H9 (cell line): Measurements from ENCODE around the gene PLSCR5. TPM values are rescaled to one million over a fixed set of nuclear protein-coding genes. Genes with fewer than 3 reads are reported as not detected.

Experiments used
- DNase-seq: peaks from one replicate; pipeline ENCODE4 v3.0.0-alpha.2; 2017
- H2AFZ ChIP-seq: one replicate; pipeline ENCODE4 v1.6.1; 2013; ENCODE audit warnings: mild to moderate bottlenecking, low read length, control low read depth, moderate library complexity
- H2AK5ac ChIP-seq: 2 replicates; pipeline ENCODE4 v1.6.1; 2013; ENCODE audit warnings: low read length, control low read depth, mixed read lengths; ENCODE audit not compliant: insufficient read length
- H2BK120ac ChIP-seq: one replicate; pipeline ENCODE4 v1.6.1; 2013; ENCODE audit warnings: low read depth, mild to moderate bottlenecking, low read length, control low read depth, inconsistent platforms; ENCODE audit not compliant: poor library complexity, severe bottlenecking
- H2BK12ac ChIP-seq: 2 replicates; pipeline ENCODE4 v1.6.1; 2013; ENCODE audit warnings: low read length, control low read depth, mixed read lengths, low read depth; ENCODE audit not compliant: insufficient read length
- H2BK15ac ChIP-seq: 2 replicates; pipeline ENCODE4 v1.6.1; 2013; ENCODE audit warnings: low read depth, low read length, control low read depth
- H2BK20ac ChIP-seq: one replicate; pipeline ENCODE4 v1.6.1; 2013; ENCODE audit warnings: low read depth, mild to moderate bottlenecking, low read length, control low read depth, inconsistent platforms; ENCODE audit not compliant: poor library complexity, severe bottlenecking
- H2BK5ac ChIP-seq: 2 replicates; pipeline ENCODE4 v1.6.1; 2013; ENCODE audit warnings: low read length, control low read depth, mixed read lengths; ENCODE audit not compliant: insufficient read length
- H3K14ac ChIP-seq: 2 replicates; pipeline ENCODE4 v1.6.1; 2013; ENCODE audit warnings: low read length, control low read depth; ENCODE audit not compliant: insufficient read depth
- H3K18ac ChIP-seq: 2 replicates; pipeline ENCODE4 v1.6.1; 2013; ENCODE audit warnings: low read depth, mild to moderate bottlenecking, mixed read lengths, low read length, control low read depth; ENCODE audit not compliant: insufficient read length
- H3K23ac ChIP-seq: 2 replicates; pipeline ENCODE4 v1.6.1; 2013; ENCODE audit warnings: low read length, control low read depth, mixed read lengths, low read depth; ENCODE audit not compliant: insufficient read length
- H3K23me2 ChIP-seq: 2 replicates; pipeline ENCODE4 v1.6.1; 2013; ENCODE audit warnings: low read depth, mild to moderate bottlenecking, mixed read lengths, low read length, control low read depth; ENCODE audit not compliant: insufficient read length, poor library complexity, severe bottlenecking
- H3K27ac ChIP-seq: 2 replicates; pipeline ENCODE4 v1.5.1; 2013; ENCODE audit warnings: low read length, control low read depth, mixed read lengths, low read depth; ENCODE audit not compliant: insufficient read length
- H3K27me3 ChIP-seq: 2 replicates; pipeline ENCODE4 v1.6.1; 2013; ENCODE audit warnings: low read length, control low read depth, inconsistent platforms; ENCODE audit not compliant: insufficient read depth
- H3K4ac ChIP-seq: 2 replicates; pipeline ENCODE4 v1.6.1; 2013; ENCODE audit warnings: low read depth, mild to moderate bottlenecking, control low read depth, inconsistent platforms, low read length, moderate library complexity
- H3K4me1 ChIP-seq: 2 replicates; pipeline ENCODE4 v1.6.1; 2013; ENCODE audit warnings: low read length, control low read depth, inconsistent platforms; ENCODE audit not compliant: insufficient read depth
- H3K4me2 ChIP-seq: 2 replicates; pipeline ENCODE4 v1.6.1; 2013; ENCODE audit warnings: low read length, control low read depth, mixed read lengths; ENCODE audit not compliant: insufficient read length, insufficient read depth
- H3K56ac ChIP-seq: 2 replicates; pipeline ENCODE4 v1.6.1; 2013; ENCODE audit warnings: low read depth, mild to moderate bottlenecking, mixed read lengths, low read length, control low read depth; ENCODE audit not compliant: insufficient read length
- H3K79me1 ChIP-seq: 2 replicates; pipeline ENCODE4 v1.6.1; 2013; ENCODE audit warnings: low read depth, mild to moderate bottlenecking, moderate library complexity, low read length, control low read depth, inconsistent platforms; ENCODE audit not compliant: insufficient read depth, poor library complexity, severe bottlenecking
- H3K79me2 ChIP-seq: 2 replicates; pipeline ENCODE4 v1.6.1; 2013; ENCODE audit warnings: low read length, control low read depth, inconsistent platforms; ENCODE audit not compliant: insufficient read depth
- H3K9ac ChIP-seq: 2 replicates; pipeline ENCODE4 v1.6.1; 2013; ENCODE audit warnings: low read length, control low read depth, mixed read lengths; ENCODE audit not compliant: insufficient read length; ENCODE audit errors: extremely low read depth
- H3K9me3 ChIP-seq: one replicate; pipeline ENCODE4 v1.6.1; 2013; ENCODE audit warnings: low read depth, low read length, inconsistent platforms; ENCODE audit not compliant: control insufficient read depth
- H3T11ph ChIP-seq: one replicate; pipeline ENCODE4 v1.6.1; 2013; ENCODE audit warnings: mild to moderate bottlenecking, low read length, control low read depth, inconsistent platforms
- H4K20me1 ChIP-seq: one replicate; pipeline ENCODE4 v1.6.1; 2013; ENCODE audit not compliant: control insufficient read depth, insufficient read length, insufficient read depth
- H4K5ac ChIP-seq: 2 replicates; pipeline ENCODE4 v1.6.1; 2013; ENCODE audit warnings: low read depth, mild to moderate bottlenecking, mixed read lengths, low read length, control low read depth; ENCODE audit not compliant: insufficient read length
- H4K8ac ChIP-seq: replicated peaks from 2 replicates; pipeline ENCODE4 v1.6.1; 2013; ENCODE audit warnings: low read length, control low read depth, mixed read lengths, low read depth; ENCODE audit not compliant: insufficient read length
- H4K91ac ChIP-seq: 2 replicates; pipeline ENCODE4 v1.6.1; 2013; ENCODE audit warnings: low read depth, mild to moderate bottlenecking, moderate library complexity, mixed read lengths, low read length, control low read depth; ENCODE audit not compliant: insufficient read length
- H3K27ac Mint-ChIP-seq, 3 experiments: 2 replicates in 2 of 3; 3 replicates in 1 of 3; pipeline ENCODE4 v1.8.0; 2020 to 2021; ENCODE audit warnings: mixed read lengths in 3 of 3, mild to moderate bottlenecking in 1 of 3, moderate library complexity in 1 of 3
- H3K27me3 Mint-ChIP-seq: 2 replicates; pipeline ENCODE4 v1.8.0; 2021; ENCODE audit warnings: low read depth, mild to moderate bottlenecking, moderate library complexity, mixed read lengths
- H3K36me3 Mint-ChIP-seq, 3 experiments: 2 replicates in 2 of 3; 3 replicates in 1 of 3; pipeline ENCODE4 v1.8.0; 2020 to 2021; ENCODE audit warnings: low read depth in 3 of 3, mixed read lengths in 3 of 3; ENCODE audit not compliant: insufficient read depth in 1 of 3
- H3K4me1 Mint-ChIP-seq, 2 experiments: 2 replicates each; pipeline ENCODE4 v1.8.0; 2020; ENCODE audit warnings: mixed read lengths in 2 of 2
- H3K4me3 Mint-ChIP-seq, 2 experiments: 2 replicates in 1 of 2; 3 replicates in 1 of 2; pipeline ENCODE4 v1.8.0; 2020 to 2021; ENCODE audit warnings: mild to moderate bottlenecking in 2 of 2, mixed read lengths in 2 of 2, moderate library complexity in 1 of 2
- H3K9me3 Mint-ChIP-seq, 2 experiments: 2 replicates in 1 of 2; 3 replicates in 1 of 2; pipeline ENCODE4 v1.8.0; 2020; ENCODE audit warnings: mild to moderate bottlenecking in 2 of 2, mixed read lengths in 2 of 2, moderate library complexity in 1 of 2
- CTCF ChIP-seq: fragments of 200-600 bp; sonication (generic); conservative IDR thresholded peaks from 3 replicates; pipeline ENCODE4 v1.8.0; 2021; ENCODE audit warnings: antibody characterized with exemption, mild to moderate bottlenecking
- total RNA-seq: library from RNA; stranded (reverse); gene quantifications from 2 replicates; pipeline ENCODE4 v1.2.1, GENCODE V29; 2021

The PLSCR5 gene
- total RNA-seq, 1 experiment from 2014 or later, result not detected

- H3K4me1 ChIP-seq, result no peaks in the 10 kb centered on the region
- no peak overlapping the region for H2AK5ac ChIP-seq
- no peak overlapping the region for H2BK5ac ChIP-seq
- no peak overlapping the region for H2BK120ac ChIP-seq
- Mint-ChIP-seq H3K27me3 (no peaks in the 10 kb centered on the region; the same call in 1 of the 2 replicates), H3K9me3 (peaks cover 18 to 24% of the 10 kb centered on the region in 2 experiments), H3K4me3 (no peak overlapping the region), H3K36me3 (peaks cover 18 to 26% (median 26%) of the 10 kb centered on the region in 3 experiments), H3K4me1 (peaks cover 26 to 39% of the 10 kb centered on the region in 2 experiments), H3K27ac (peak overlapping the region; percentile 25 to 93 (median 44); a peak in 3 of 7 replicates)
- H3K9ac ChIP-seq, result no peak overlapping the region
- H2BK15ac ChIP-seq, result no peak overlapping the region
- no peak overlapping the region for H3K56ac ChIP-seq
- H3K9me3 ChIP-seq, result peaks cover 16% of the 10 kb centered on the region
- no peak overlapping the region for H2AFZ ChIP-seq
- TF ChIP-seq CTCF, result no peak
- no peaks in the 10 kb centered on the region for H3K23me2 ChIP-seq
- no peaks in the 10 kb centered on the region for H3K79me1 ChIP-seq
- H3K23ac ChIP-seq, result no peak overlapping the region
- H3T11ph ChIP-seq, result no peak overlapping the region
- H2BK20ac ChIP-seq, result no peak overlapping the region
- no peak for DNase-seq
- H4K91ac ChIP-seq, result no peak overlapping the region
- H3K14ac ChIP-seq, result no peak overlapping the region
- H4K8ac ChIP-seq, result no peak overlapping the region
- H3K4ac ChIP-seq, result no peak overlapping the region
- no peaks in the 10 kb centered on the region for H3K79me2 ChIP-seq
- no peaks in the 10 kb centered on the region for H4K20me1 ChIP-seq
- no peaks in the 10 kb centered on the region for H3K27me3 ChIP-seq
- no peak overlapping the region for H3K4me2 ChIP-seq
- no peak overlapping the region for H3K27ac ChIP-seq
- H4K5ac ChIP-seq, result no peak overlapping the region
- H2BK12ac ChIP-seq, result no peak overlapping the region
- no peak overlapping the region for H3K18ac ChIP-seq
These were observed 20.0 kb downstream of the PLSCR5 start for GRCh38 chr3:146585156-146585555.
